ENCODE measurements around the gene ETS2.
"Not testable (repeated sequence)": the region's sequence is repeated elsewhere in the genome, so short reads cannot be mapped to it uniquely, and the experiment has no call there.

Gene ETS2

DNA sequence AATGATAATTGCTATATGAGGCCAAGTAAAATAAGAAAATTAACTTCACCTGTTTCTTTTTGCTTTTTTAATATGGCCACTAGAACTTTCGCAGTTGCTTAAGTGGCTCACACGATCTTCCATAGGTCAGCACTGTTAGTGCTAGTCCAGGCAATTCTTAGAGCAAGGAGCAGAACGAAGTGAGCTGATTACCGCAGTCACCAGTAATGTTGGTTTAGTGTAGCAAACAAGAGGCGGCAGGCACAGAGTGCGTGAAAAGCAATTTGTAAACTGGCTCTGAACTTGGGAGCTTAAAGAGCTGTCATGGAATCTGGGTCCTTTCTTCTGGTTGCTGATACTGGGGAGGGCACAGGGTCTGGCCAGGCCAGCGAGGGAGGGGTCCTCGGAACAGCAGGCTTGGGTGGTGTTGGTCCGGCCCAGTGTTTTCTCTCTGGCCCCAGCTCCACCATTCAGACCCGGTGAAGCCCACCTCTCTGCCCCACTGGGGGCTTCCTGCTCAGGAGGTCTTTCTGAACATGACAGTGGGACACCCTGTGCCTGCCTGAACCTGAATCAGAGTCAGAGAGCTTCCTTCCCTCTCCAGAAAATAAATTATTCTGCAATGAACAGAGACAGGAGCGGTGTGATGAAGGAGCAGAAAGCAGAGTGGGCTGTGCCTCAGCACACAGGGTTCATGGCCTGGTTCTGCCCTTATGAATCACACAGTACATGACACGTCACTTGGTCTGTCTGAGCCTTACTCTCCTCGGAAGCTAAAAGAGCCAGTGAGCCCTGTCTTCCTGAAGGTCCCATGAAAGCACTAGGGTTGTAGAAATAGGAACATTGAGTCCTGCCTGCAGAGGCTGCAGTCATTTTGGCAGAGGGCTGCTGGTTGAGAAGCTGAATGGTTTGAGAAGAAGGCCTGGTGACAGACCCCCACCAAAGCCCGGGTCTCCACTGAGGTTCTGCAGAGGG, 11.9 kb downstream of the ETS2 start:
- no peak for DNase-seq (ENCODE audit: low read depth in 2 of 2)

DNA sequence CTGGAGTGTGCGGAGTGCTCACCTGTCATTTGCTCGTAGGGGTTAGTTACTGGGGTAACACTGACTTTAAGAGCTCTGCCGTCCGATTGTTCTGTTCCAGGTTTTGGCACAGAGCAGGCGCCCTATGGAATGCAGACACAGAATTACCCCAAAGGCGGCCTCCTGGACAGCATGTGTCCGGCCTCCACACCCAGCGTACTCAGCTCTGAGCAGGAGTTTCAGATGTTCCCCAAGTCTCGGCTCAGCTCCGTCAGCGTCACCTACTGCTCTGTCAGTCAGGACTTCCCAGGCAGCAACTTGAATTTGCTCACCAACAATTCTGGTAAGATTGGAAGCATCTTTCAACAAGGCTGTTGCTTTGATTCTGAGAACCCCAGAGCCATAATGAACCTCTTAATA, 12.6 kb downstream of the ETS2 start:
- no peak for DNase-seq (ENCODE audit: low read depth in 2 of 2)

GRCh38 chr21:38819051-38819718, 13.5 kb downstream of the ETS2 start:
- DNase-seq (ENCODE audit: low read depth in 2 of 2): no peak

DNA sequence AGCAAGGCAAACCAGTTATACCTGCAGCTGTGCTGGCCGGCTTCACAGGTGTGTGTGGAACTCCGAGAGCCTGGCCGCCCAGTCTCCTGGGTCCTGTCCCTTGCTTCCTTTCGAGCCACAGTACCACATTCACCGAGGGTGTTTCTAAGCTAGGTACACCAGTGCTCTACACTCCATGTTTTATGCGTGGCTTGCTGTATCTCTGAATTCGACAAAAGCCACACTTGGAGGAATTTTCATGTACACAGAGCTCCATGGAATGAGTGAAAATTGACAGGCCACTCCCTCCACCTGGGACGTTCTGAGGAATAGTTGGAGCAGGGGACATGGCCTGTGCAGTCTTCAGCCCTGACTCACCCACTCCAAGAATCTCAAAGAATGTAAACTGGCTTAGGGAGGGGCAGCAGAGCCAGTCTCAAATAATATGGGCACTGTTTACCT, 14.0 kb downstream of the ETS2 start:
- DNase-seq (ENCODE audit: low read depth in 2 of 2): no peak

- no peak for DNase-seq (ENCODE audit: low read depth in 2 of 2)
Observed at GRCh38 chr21:38820471-38821239, 14.9 kb downstream of the ETS2 start.

- DNase-seq (ENCODE audit: low read depth in 2 of 2): no peak
Observed at GRCh38 chr21:38821248-38821647, 15.5 kb downstream of the ETS2 start.

GRCh38 chr21:38821959-38822682, 16.4 kb downstream of the ETS2 start:
- no peak for DNase-seq (ENCODE audit: low read depth in 2 of 2)

- no peak for DNase-seq (ENCODE audit: low read depth in 2 of 2)
Observed at GRCh38 chr21:38822778-38823238, 17.1 kb downstream of the ETS2 start.

DNA sequence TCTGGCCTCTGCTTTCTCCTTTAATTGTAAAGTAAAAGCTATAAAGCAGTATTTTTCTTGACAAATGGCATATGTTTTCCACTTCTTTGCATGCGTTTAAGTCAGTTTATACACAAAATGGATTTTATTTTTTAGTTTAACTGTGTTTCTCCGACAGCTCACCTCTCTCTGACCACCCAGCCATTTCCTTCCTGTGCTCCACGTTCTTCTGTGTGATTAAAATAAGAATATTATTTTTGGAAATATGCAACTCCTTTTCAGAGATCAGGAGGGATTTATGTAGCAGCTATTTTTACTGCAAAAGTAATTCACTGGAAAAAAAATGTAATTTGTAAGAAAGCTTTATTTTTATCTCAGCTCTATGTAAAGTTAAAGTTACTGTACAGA, 18.0 kb downstream of the ETS2 start:
- DNase-seq (ENCODE audit: low read depth in 2 of 2): no peak

DNA sequence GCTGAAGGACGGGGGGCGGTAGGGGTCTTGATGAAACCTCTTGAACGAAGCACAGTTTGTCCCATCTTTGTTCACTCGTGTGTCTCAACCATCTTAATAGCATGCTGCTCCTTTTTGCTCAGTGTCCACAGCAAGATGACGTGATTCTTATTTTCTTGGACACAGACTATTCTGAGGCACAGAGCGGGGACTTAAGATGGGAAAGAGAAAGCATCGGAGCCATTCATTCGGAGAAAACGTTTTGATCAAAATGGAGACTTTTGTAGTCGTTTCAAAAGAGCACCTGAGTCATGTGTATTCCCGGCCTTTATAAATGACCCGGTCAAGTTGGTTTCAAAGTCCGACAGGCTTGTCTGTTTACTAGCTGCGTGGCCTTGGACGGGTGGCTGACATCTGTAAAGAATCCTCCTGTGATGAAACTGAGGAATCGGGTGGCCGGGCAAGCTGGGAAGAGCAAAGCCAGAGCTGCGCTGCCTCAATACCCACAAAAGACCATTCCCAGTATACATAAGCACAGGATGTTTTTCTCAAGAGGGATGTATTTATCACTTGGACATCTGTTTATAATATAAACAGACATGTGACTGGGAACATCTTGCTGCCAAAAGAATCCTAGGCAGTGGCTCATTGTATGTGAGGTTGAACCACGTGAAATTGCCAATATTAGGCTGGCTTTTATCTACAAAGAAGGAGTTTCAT, 18.5 kb downstream of the ETS2 start:
- no peak for DNase-seq (ENCODE audit: low read depth in 2 of 2)

- no peak for DNase-seq (ENCODE audit: low read depth in 2 of 2)
Observed at GRCh38 chr21:38825269-38825668, 19.5 kb downstream of the ETS2 start.

GRCh38 chr21:38825921-38826320, 20.2 kb downstream of the ETS2 start:
- no peak for DNase-seq (ENCODE audit: low read depth in 2 of 2)

- not testable (repeated sequence) for DNase-seq (ENCODE audit: low read depth in 2 of 2)
Observed at GRCh38 chr21:38828111-38828510, 22.4 kb downstream of the ETS2 start.

DNA sequence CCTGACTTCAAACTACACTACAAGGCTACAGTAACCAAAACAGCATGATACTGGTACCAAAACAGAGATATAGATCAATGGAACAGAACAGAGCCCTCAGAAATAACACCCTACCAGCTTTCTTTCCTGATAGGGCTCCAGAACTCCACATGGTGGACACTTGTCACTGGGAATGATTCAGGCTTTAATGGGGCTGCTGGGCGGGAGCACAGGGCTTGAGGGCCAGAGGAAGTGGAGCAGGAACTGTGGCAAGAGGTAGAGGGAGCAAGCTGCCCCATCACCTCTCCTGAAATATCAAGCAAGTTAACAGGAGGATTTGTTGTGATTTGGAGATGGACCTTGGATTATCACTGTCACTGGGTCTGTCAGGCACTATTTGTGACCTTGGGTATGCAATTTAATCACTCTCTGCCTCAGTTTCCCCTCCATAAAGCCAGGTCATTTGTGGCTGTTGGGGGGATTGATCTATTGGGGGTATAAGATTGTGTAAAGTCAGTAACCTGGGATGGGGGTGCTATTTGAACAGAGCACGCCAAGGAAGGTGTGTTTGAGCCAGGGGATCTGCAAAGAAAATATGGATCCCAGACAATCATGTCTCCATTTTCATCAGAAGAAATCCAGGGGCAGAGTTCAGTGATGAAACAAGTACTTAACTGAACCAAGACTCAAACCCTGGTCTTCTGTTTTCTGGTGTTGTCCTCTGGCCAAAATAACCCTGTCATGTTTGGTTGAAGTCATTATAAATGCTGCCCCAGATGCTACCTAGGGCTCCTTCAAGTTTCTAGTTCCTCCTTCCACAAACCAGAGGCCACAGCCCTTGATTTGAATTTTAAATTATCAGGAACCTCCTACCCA, 25.2 kb downstream of the ETS2 start:
- DNase-seq (ENCODE audit: low read depth in 2 of 2): no peak

DNA sequence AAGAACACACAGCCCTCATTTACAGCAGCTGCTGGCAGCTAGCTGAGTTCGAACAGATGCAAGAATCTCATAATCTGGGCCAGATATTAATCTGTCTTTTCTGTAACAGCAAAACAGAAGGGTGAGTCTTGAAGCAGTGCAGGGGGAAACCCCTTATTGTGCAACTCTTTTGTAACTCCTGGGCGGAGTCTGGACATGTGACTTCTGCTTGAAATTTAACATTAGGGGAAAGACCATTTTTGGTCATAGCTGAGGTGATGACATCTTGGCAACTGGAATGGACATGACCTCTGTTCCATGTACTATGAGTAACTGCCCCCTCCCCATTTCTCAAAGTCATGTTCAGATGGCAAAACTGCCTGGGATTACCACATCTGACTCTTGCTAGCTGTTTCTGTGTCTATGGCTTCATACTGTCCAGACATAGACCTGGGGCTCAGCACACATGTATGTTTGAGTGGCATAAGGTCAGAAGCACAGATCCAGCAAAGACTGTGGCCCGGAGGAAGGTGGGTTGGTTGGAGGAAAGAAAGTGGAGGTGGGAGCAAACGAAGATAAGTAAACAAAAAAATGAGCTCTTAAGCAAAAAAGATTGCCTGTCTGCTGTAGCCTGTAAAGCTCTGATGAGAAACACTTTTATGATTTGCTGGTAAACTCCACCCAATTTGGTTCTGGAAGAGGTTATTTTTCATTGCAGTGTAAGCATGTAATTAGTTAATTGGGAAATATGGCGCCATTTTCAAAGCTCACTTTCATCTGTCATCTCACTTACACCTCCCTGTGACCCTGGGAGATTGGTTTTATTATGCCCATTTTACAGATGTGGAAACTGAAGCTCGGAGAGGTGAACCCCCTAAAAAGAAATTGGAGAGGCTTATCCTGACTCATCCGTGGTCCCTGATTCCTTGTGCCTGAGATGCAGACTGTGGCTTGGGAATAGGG, 26.1 kb downstream of the ETS2 start:
- DNase-seq (ENCODE audit: low read depth in 2 of 2): peak; percentile 92 to 93

DNA sequence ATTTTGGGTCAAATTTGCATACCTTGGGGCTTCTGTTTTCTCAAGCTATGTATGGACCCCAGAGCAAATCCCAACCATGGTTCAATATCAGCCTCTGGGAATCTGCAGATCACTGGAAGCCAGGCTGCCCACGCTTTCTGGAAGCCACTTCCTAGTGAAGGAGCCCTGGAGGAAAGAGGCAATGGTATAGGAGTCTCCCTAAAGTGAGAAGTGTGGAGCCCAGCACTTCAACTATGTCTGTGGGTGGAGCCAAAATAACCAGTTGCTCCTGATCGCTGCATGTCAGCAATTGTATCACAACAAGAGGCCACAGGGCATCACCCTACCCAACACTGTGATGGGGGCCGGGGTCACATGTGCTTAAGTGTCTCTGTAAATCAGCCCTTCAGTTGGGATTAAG, 26.9 kb downstream of the ETS2 start:
- no peak for DNase-seq (ENCODE audit: low read depth in 2 of 2)

DNA sequence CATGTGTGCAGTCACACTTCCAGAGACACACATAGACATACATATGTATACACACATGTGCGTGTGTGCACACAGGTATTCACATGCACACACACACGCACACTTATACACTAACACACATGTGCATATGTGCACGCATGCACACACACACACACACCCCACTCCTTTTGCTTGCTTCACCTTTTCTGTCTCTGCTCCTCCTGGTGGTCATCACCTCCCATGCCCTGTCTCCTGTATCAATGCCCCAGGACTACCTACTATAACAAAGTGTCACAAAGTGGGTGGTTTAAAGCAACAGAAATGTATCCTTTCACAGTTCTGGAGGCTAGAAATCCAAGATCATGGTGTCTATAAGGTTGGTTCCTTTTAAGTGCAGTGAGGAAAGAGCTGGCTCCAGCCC, 27.4 kb downstream of the ETS2 start:
- DNase-seq (ENCODE audit: low read depth in 2 of 2): no peak

DNA sequence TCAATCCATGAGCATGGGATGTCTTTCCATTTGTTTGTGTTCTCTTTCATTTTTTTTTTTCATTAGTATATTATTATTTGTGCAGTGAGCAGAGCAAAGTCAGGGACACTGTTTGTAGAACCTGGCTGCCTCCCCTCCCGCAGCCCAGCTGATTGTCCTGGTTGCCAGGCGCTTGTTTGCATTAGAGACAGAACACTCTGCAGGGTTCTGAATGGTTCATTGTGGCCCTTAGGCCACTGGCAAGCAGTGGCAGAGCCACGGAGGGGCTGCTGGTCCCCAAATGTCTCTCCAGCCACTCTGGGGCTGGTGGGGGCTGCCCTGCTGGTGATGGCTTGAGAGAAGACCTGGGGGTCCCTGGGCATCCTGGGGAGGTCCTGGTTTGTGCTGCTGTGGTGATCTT, 29.0 kb downstream of the ETS2 start:
- DNase-seq (ENCODE audit: low read depth in 2 of 2): no peak

All from fibroblast of skin of left biceps (primary cell).